Spleen (tissue), 11 donors: ENCODE data around the gene RIMS1. TPM values are rescaled to one million over a fixed set of nuclear protein-coding genes. Genes with fewer than 3 reads are reported as not detected.

ENCODE experiments used
- DNase-seq: peaks from one replicate; pipeline ENCODE4 v3.0.0-alpha.2; 2020
- H3K27ac ChIP-seq, 8 donors: fragments of 200-600 bp; sonication (generic) in 7 of 8; 1 replicate in 4 of 8; 2 replicates in 4 of 8; pipeline versions ENCODE4 v1.5.0 to v1.8.0; 2016 to 2021; ENCODE audit warnings: inconsistent platforms in 4 of 8, mild to moderate bottlenecking in 4 of 8, moderate library complexity in 1 of 8
- H3K27me3 ChIP-seq, 7 donors: fragments of 200-600 bp; sonication (generic) in 6 of 7; replicated peaks in 1 of 7; 1 replicate in 4 of 7; 2 replicates in 3 of 7; pipeline versions ENCODE4 v1.5.0 to v1.8.0; 2016 to 2021; ENCODE audit warnings: inconsistent platforms in 3 of 7, mild to moderate bottlenecking in 1 of 7
- H3K36me3 ChIP-seq, 6 donors: fragments of 200-600 bp; sonication (generic) in 5 of 6; 1 replicate in 4 of 6; 2 replicates in 2 of 6; pipeline versions ENCODE4 v1.5.0 to v1.8.0; 2016 to 2021; ENCODE audit warnings: inconsistent platforms in 2 of 6
- H3K4me1 ChIP-seq, 6 donors: fragments of 200-600 bp; sonication (generic) in 5 of 6; 1 replicate in 3 of 6; 2 replicates in 3 of 6; pipeline versions ENCODE4 v1.5.0 to v1.8.0; 2016 to 2021; ENCODE audit warnings: inconsistent platforms in 3 of 6
- H3K4me3 ChIP-seq, 8 donors: fragments of 200-600 bp; sonication (generic) in 7 of 8; 1 replicate in 4 of 8; 2 replicates in 4 of 8; pipeline versions ENCODE4 v1.5.0 to v1.8.0; 2016 to 2021; ENCODE audit warnings: inconsistent platforms in 4 of 8, mild to moderate bottlenecking in 4 of 8, moderate library complexity in 2 of 8
- H3K9me3 ChIP-seq, 8 donors: fragments of 200-600 bp; sonication (generic) in 7 of 8; 1 replicate in 4 of 8; 2 replicates in 4 of 8; pipeline versions ENCODE4 v1.5.0 to v1.8.0; 2016 to 2021; ENCODE audit warnings: inconsistent platforms in 4 of 8
- POLR2A ChIP-seq, 3 donors: fragments of 450-650 bp; IDR thresholded peaks; one replicate each; pipeline ENCODE4 v1.5.1; 2017; ENCODE audit warnings: antibody characterized with exemption in 3 of 3, mild to moderate bottlenecking in 1 of 3
- POLR2AphosphoS5 ChIP-seq, 3 donors: sonication (generic); formaldehyde crosslinking; IDR thresholded peaks; one replicate each; pipeline ENCODE4 v1.5.1; 2017; ENCODE audit warnings: antibody characterized with exemption in 3 of 3
- WGBS, 5 donors: extraction: QIAGEN DNeasy Blood & Tissue Kit in 3 of 5; methylation state at CpG; one replicate each; pipeline versions ENCODE4 v1.1.5 to v1.1.7; 2013 to 2018; 5-methylcytosine and 5-hydroxymethylcytosine counted together
- intact Hi-C: fragments of 100-400 bp; cut with DNase I; formaldehyde crosslinking; loops from one replicate; pipeline ENCODE4 v1.15.0; 2023; ENCODE audit warnings: low total_unique reads
- polyA plus RNA-seq, 3 donors: library from polyadenylated mRNA; stranded (reverse); fragments of 200-250 nt; gene quantifications; one replicate each; pipeline ENCODE4 v1.2.1, GENCODE V29; 2013
- total RNA-seq, 7 donors: library from RNA; depleted of rRNA in 3 of 7; stranded (reverse); fragments of >200 nt in 3 of 7; fragmentation: NEBNext Ultra II Directional in 4 of 7; extraction: Animal tissue kit (Norgen Biotek cat#: 25700) in 4 of 7; gene quantifications; one replicate each; pipeline versions ENCODE4 v1.1.0 to v1.2.1, GENCODE V29; 2016 to 2021
- TF ChIP-seq, protein P1 (sequence below), 11 experiments: fragments of 200-600 bp in 7 of 11; fragments of 450-650 bp in 4 of 11; sonication (generic) in 4 of 11; IDR thresholded peaks in 8 of 11; conservative IDR thresholded peaks in 3 of 11; 1 replicate in 7 of 11; 2 replicates in 4 of 11; pipeline versions ENCODE4 v1.4.0 to v1.8.0; 2016 to 2021; ENCODE audit warnings: antibody characterized with exemption in 11 of 11, inconsistent platforms in 4 of 11, mild to moderate bottlenecking in 1 of 11
- donor health status: healthy with polysubstance abuse.
- donor health status: DM: no; HTN: no; CAD: no; lungs with moderate emphysema.
- donor health status: DM: no; HTN: no; CAD: no.
- donor health status: Bipolar disorder and iron deficiency.
- donor health status: healthy.
- donor health status: DM: no; HTN: no; CAD: no.
- donor health status: DM: yes; HTN: yes; CAD: no.

The RIMS1 gene
- total and polyA plus RNA-seq, 10 donors, result not detected

DNA sequence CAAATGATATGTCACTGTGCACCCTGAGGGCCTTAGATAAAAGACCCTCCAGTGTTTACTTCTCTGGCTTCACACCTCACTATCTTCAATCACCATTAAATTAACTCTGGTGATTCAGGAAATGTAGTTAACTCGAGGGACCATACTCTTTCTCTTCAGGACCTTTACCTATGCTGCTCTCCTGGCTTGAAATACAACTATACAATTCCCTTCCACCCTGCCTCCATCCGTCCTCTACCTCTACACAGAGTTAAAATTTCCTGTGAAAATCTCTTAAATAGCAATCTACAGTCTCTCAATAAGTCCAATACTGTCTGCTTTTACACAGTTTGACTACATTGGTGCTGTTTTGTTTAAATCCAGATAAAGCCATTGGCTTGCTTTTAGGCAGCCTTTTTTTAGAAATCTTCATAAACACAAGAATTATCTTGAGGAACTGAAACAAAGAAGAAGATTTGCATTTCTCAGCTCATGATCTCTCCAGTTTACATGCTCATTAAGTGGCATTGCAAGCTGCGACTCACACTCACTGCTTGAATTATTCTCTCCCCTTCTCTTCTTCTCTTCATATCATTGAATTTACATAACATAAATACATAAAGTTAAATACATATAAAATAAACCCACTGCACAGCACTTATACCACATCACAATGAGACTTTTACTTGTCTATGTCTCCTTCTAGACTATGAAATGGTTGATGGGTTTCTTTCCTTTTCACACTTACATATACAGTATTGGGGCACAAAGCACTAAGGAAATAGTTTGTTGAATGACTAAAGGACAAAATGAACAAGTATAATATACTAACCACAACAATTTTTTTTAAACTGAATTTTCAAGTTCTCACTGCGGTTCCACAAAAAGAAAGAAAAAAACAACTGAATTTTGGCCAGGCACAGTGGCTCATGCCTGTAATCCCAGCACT is 496.5 kb downstream of the RIMS1 start:
- no peak for DNase-seq
- Histone ChIP-seq H3K4me1 (peaks cover 0 to 16% (median 0%) of the 10 kb centered on the region in 6 donors), H3K27me3 (no peaks in the 10 kb centered on the region), H3K4me3 (no peak overlapping the region), H3K9me3 (no peaks in the 10 kb centered on the region), H3K27ac (peak overlapping the region in 4 of 8 donors; percentile 29 to 57 (median 42)), H3K36me3 (no peaks in the 10 kb centered on the region)
- intact Hi-C loops, result no loop called here
- no peak for TF ChIP-seq POLR2A (IDR thresholded peaks at IDR 0.05)
- TF ChIP-seq, protein P1, sequence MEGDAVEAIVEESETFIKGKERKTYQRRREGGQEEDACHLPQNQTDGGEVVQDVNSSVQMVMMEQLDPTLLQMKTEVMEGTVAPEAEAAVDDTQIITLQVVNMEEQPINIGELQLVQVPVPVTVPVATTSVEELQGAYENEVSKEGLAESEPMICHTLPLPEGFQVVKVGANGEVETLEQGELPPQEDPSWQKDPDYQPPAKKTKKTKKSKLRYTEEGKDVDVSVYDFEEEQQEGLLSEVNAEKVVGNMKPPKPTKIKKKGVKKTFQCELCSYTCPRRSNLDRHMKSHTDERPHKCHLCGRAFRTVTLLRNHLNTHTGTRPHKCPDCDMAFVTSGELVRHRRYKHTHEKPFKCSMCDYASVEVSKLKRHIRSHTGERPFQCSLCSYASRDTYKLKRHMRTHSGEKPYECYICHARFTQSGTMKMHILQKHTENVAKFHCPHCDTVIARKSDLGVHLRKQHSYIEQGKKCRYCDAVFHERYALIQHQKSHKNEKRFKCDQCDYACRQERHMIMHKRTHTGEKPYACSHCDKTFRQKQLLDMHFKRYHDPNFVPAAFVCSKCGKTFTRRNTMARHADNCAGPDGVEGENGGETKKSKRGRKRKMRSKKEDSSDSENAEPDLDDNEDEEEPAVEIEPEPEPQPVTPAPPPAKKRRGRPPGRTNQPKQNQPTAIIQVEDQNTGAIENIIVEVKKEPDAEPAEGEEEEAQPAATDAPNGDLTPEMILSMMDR (IDR thresholded peaks at IDR 0.05 in 8 of 11, conservative IDR thresholded peaks at IDR 0.05 in 3 of 11), result no peak
- TF ChIP-seq POLR2AphosphoS5 (IDR thresholded peaks at IDR 0.05), result no peak
- 40 to 57% (median 45%) methylated on average over 4 of the region's 4 CpGs for WGBS, 5 donors

DNA sequence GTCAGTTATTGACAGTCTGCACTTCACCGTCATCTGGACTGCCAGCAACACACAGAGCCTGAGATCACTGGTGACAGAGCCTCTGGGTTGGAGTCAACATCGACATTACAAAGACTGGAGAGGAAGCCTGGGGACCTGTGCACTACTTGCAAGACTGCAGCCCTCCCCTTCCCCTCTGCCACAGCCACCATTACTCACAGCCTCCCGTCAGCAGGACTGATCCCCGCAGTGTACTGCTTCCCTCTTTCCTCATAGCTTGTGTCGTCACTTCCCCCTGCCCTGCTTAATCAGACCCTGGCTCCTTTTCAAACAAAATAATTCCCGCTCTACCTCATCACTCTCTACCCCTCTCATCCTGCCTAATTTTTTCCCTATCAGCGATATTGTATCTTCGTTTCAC is 500.0 kb downstream of the RIMS1 start:
- 58 to 78% (median 72%) methylated on average over 8 of the region's 8 CpGs for WGBS, 5 donors
- no peak for DNase-seq
- no peak for TF ChIP-seq POLR2AphosphoS5 (IDR thresholded peaks at IDR 0.05)
- TF ChIP-seq, protein P1 (IDR thresholded peaks at IDR 0.05 in 8 of 11, conservative IDR thresholded peaks at IDR 0.05 in 3 of 11), result no peak
- TF ChIP-seq POLR2A (IDR thresholded peaks at IDR 0.05), result no peak

DNA sequence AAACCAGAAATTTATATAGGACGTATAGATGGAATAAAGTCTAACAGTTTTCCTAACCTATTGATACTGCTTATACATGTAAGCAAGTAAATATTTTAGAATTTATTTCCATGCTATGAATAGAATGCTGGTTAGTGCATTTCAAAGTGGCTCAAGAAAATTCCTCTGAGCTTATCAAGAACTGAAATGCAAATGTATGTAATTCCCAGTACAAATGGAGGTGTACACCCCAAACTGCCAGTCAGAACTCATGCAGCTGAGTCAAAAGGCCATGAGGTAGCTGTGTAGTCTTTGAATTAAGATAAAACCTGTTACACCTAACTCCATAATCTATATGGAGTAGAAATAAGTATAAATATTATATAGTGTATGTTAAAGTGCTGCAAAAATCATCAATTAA is 503.3 kb downstream of the RIMS1 start:
- TF ChIP-seq, protein P1 (IDR thresholded peaks at IDR 0.05 in 8 of 11, conservative IDR thresholded peaks at IDR 0.05 in 3 of 11), result no peak
- no peak for TF ChIP-seq POLR2A (IDR thresholded peaks at IDR 0.05)
- no peak for TF ChIP-seq POLR2AphosphoS5 (IDR thresholded peaks at IDR 0.05)
- Histone ChIP-seq H3K4me3 (no peak overlapping the region), H3K4me1 (no peaks in the 10 kb centered on the region), H3K9me3 (no peaks in the 10 kb centered on the region), H3K27ac (no peak overlapping the region), H3K27me3 (peaks cover 0 to 5% (median 0%) of the 10 kb centered on the region in 7 donors), H3K36me3 (no peaks in the 10 kb centered on the region)
- intact Hi-C loops, result no loop called here
- DNase-seq, result no peak
- 93 to 100% (median 96%) methylated on average over 1 of the region's 1 CpG for WGBS, 5 donors

More for the DNA sequence above, 500.0 kb downstream of the RIMS1 start:
- H3K9me3 ChIP-seq, result no peaks in the 10 kb centered on the region
- no peak overlapping the region for H3K27ac ChIP-seq
- peaks cover 0 to 16% (median 0%) of the 10 kb centered on the region in 6 donors for H3K4me1 ChIP-seq
- H3K27me3 ChIP-seq, result no peaks in the 10 kb centered on the region
- H3K36me3 ChIP-seq, result no peaks in the 10 kb centered on the region
- intact Hi-C loops, result no loop called here
- no peak overlapping the region for H3K4me3 ChIP-seq

DNA sequence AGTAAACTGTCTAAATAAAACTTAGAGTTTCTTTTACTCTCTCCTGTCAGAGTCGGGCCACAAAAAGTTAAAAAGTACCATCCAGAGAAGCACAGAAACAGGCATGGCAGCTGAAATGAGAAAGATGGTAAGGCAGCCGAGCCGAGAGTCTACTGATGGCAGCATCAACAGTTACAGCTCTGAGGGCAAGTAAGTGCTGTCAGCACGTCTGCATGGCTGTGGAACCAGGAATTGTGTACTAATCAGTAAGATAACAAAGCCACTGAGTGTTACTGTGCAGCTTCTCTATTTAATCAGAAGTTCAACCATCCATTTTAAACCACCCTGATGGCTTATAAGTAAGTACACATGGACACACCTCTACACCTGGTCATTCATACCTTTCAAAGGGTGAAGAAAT is 504.2 kb downstream of the RIMS1 start:
- Histone ChIP-seq H3K4me1 (no peaks in the 10 kb centered on the region), H3K27me3 (peaks cover 0 to 5% (median 0%) of the 10 kb centered on the region in 7 donors), H3K9me3 (no peaks in the 10 kb centered on the region), H3K4me3 (no peak overlapping the region), H3K27ac (no peak overlapping the region), H3K36me3 (no peaks in the 10 kb centered on the region)
- WGBS, 5 donors, result 74 to 87% (median 83%) methylated on average over 4 of the region's 4 CpGs
- no peak for DNase-seq
- TF ChIP-seq POLR2AphosphoS5 (IDR thresholded peaks at IDR 0.05) (no peak), POLR2A (IDR thresholded peaks at IDR 0.05) (no peak)
- TF ChIP-seq, protein P1 (IDR thresholded peaks at IDR 0.05 in 8 of 11, conservative IDR thresholded peaks at IDR 0.05 in 3 of 11), result no peak
- intact Hi-C loops, result no loop called here
